HCT116 (cell line): ENCODE measurements around the gene SLC5A1. TPM values are rescaled to one million over a fixed set of nuclear protein-coding genes. Genes with fewer than 3 reads are reported as not detected.

Source experiments
- ATAC-seq: fragments of 200-7000 bp; cut with Tn5 transposase; 2 replicates; pipeline ENCODE4 v1.9.1; 2020; ENCODE audit warnings: mild to moderate bottlenecking, moderate library complexity
- BruUV-seq: library from RNA; stranded (reverse); fragments of 400-500 nt; replicated peaks from 2 replicates; lab custom pipeline; 2021; lab: Mats Ljungman, UMichigan
- CTCF ChIA-PET: fragments of 300-600 bp; sonication (Branson Sonifier 250); formaldehyde crosslinking; loops from one replicate; lab custom pipeline; 2021; ENCODE audit warnings: antibody characterized with exemption; lab: Charles Lee
- POLR2A ChIA-PET: fragments of 300-600, 350-600 bp; sonication (Branson Sonifier 250); formaldehyde crosslinking; loops from one replicate; lab custom pipeline; 2021; ENCODE audit warnings: antibody characterized with exemption; lab: Charles Lee
- RAD21 ChIA-PET, 2 experiments: fragments of 300-600 bp; sonication (Branson Sonifier 250); formaldehyde crosslinking; loops; one replicate each; lab custom pipeline; 2023; ENCODE audit warnings: low total read pairs in 2 of 2; ENCODE audit not compliant: uncharacterized antibody in 2 of 2, unreplicated experiment in 2 of 2, low non-redundant PET in 1 of 2; lab: Charles Lee
- DNase-seq: peaks from one replicate; pipeline ENCODE4 v3.0.0-alpha.2; 2010; ENCODE audit warnings: low read depth, low spot score
- H2AFZ ChIP-seq: fragments of 200-600 bp; shearing (Covaris generic), sonication (generic); 2 replicates; pipeline ENCODE4 v1.6.1; 2017; ENCODE audit warnings: low read depth, mixed run types, mixed read lengths, antibody characterized with exemption, low read length; ENCODE audit not compliant: poor library complexity, severe bottlenecking
- H3K27ac ChIP-seq: 2 replicates; pipeline ENCODE4 v1.5.1; 2012; ENCODE audit warnings: low read depth, low read length
- H3K27me3 ChIP-seq: fragments of 200-600 bp; sonication (generic); 2 replicates; pipeline ENCODE4 v1.6.1; 2016; ENCODE audit warnings: mixed run types, low read length, mixed read lengths; ENCODE audit not compliant: insufficient read depth
- H3K36me3 ChIP-seq, 2 experiments: fragments of 200-500 bp in 1 of 2; fragments of 200-600 bp in 1 of 2; sonication (Bioruptor generic) in 1 of 2; sonication (generic) in 1 of 2; 2 replicates each; pipeline versions ENCODE4 v1.5.1 to v1.6.1; 2014 to 2016; ENCODE audit warnings: low read length in 2 of 2, inconsistent platforms in 1 of 2, mixed read lengths in 1 of 2, mixed run types in 1 of 2; ENCODE audit not compliant: insufficient read depth in 2 of 2, control insufficient read depth in 1 of 2
- H3K4me1 ChIP-seq, 2 experiments: fragments of 200-600 bp in 1 of 2; sonication (generic) in 1 of 2; 2 replicates each; pipeline versions ENCODE4 v1.5.1 to v1.6.1; 2012 to 2017; ENCODE audit warnings: low read length in 2 of 2, inconsistent platforms in 1 of 2, mild to moderate bottlenecking in 1 of 2, mixed read lengths in 1 of 2, mixed run types in 1 of 2, moderate library complexity in 1 of 2; ENCODE audit not compliant: insufficient read depth in 2 of 2, control insufficient read depth in 1 of 2
- H3K4me2 ChIP-seq: fragments of 200-600 bp; sonication (generic); 2 replicates; pipeline ENCODE4 v1.6.1; 2017; ENCODE audit warnings: mixed run types, low read length, mixed read lengths
- H3K4me3 ChIP-seq, 2 experiments: fragments of 200-600 bp in 1 of 2; sonication (generic) in 1 of 2; replicated peaks in 1 of 2; 2 replicates each; pipeline ENCODE4 v1.5.1; 2011 to 2016; ENCODE audit warnings: low read length in 2 of 2, control low read depth in 1 of 2, low read depth in 1 of 2, mild to moderate bottlenecking in 1 of 2, mixed read lengths in 1 of 2, mixed run types in 1 of 2
- H3K79me2 ChIP-seq: fragments of 200-600 bp; sonication (generic); 2 replicates; pipeline ENCODE4 v1.6.1; 2017; ENCODE audit warnings: mild to moderate bottlenecking, mixed run types, low read length, moderate library complexity, mixed read lengths; ENCODE audit not compliant: insufficient read depth
- H3K9ac ChIP-seq: fragments of 200-600 bp; sonication (generic); 2 replicates; pipeline ENCODE4 v1.6.1; 2016; ENCODE audit warnings: low read length, mixed read lengths
- H3K9me2 ChIP-seq: fragments of 200-600 bp; sonication (generic), shearing (Covaris generic); 2 replicates; pipeline ENCODE4 v1.6.1; 2017; ENCODE audit warnings: mixed run types, mild to moderate bottlenecking, moderate library complexity; ENCODE audit not compliant: insufficient read depth
- H3K9me3 ChIP-seq, 2 experiments: fragments of 200-500 bp in 1 of 2; fragments of 200-600 bp in 1 of 2; sonication (Bioruptor generic) in 1 of 2; sonication (generic) in 1 of 2; 2 replicates each; pipeline ENCODE4 v1.6.1; 2014 to 2017; ENCODE audit warnings: low read length in 2 of 2, mixed read lengths in 2 of 2, inconsistent platforms in 1 of 2, low read depth in 1 of 2, mild to moderate bottlenecking in 1 of 2, mixed run types in 1 of 2, moderate library complexity in 1 of 2; ENCODE audit not compliant: control insufficient read depth in 1 of 2, insufficient read depth in 1 of 2
- H4K20me1 ChIP-seq: fragments of 200-600 bp; sonication (generic), shearing (Covaris generic); 2 replicates; pipeline ENCODE4 v1.6.1; 2017; ENCODE audit warnings: mixed run types, mild to moderate bottlenecking, moderate library complexity; ENCODE audit not compliant: insufficient read depth
- CEBPB ChIP-seq: IDR thresholded peaks from 2 replicates; pipeline ENCODE4 v1.6.1; 2012; ENCODE audit warnings: low read depth
- CTCF ChIP-seq, 3 experiments: fragments of 200-600 bp in 1 of 3; sonication (generic) in 1 of 3; IDR thresholded peaks in 2 of 3; conservative IDR thresholded peaks in 1 of 3; 2 replicates each; pipeline ENCODE4 v1.5.1; 2012 to 2017; ENCODE audit warnings: low read depth in 2 of 3, low read length in 2 of 3, antibody characterized with exemption in 1 of 3, borderline replicate concordance in 1 of 3, control low read depth in 1 of 3, mild to moderate bottlenecking in 1 of 3, mixed read lengths in 1 of 3, mixed run types in 1 of 3, moderate library complexity in 1 of 3; ENCODE audit not compliant: insufficient read depth in 1 of 3
- EGR1 ChIP-seq: IDR thresholded peaks from 2 replicates; pipeline ENCODE4 v1.6.1; 2012; ENCODE audit warnings: low read depth
- EZH2 ChIP-seq: fragments of 200-600 bp; sonication (generic); IDR thresholded peaks from 2 replicates; pipeline ENCODE4 v1.6.1; 2017; ENCODE audit warnings: antibody characterized with exemption, mixed run types
- EZH2phosphoT487 ChIP-seq: fragments of 200-600 bp; IDR thresholded peaks from 2 replicates; pipeline ENCODE4 v1.6.1; 2018; ENCODE audit warnings: antibody characterized with exemption, borderline replicate concordance
- POLR2AphosphoS5 ChIP-seq: IDR thresholded peaks from 2 replicates; pipeline ENCODE4 v1.6.1; 2011; ENCODE audit warnings: mild to moderate bottlenecking, low read depth, low read length, moderate library complexity
- RAD21 ChIP-seq: IDR thresholded peaks from 2 replicates; pipeline ENCODE4 v1.6.1; 2012; ENCODE audit warnings: low read depth, mild to moderate bottlenecking
- TCF7L2 ChIP-seq: IDR thresholded peaks from 2 replicates; pipeline ENCODE4 v1.7.0; 2011; ENCODE audit warnings: borderline replicate concordance, inconsistent platforms; ENCODE audit not compliant: insufficient read depth, insufficient read length; ENCODE audit errors: extremely low read depth
- YY1 ChIP-seq: IDR thresholded peaks from 2 replicates; pipeline ENCODE4 v1.6.1; 2011; ENCODE audit warnings: low read length, low read depth, moderate library complexity, mild to moderate bottlenecking; ENCODE audit not compliant: insufficient replicate concordance; ENCODE audit errors: extremely low read depth
- ZNF274 ChIP-seq: fragments of 200-500 bp; sonication (Bioruptor generic); IDR thresholded peaks from 2 replicates; pipeline ENCODE4 v1.6.1; 2014; ENCODE audit warnings: mild to moderate bottlenecking, low read depth, low read length, inconsistent platforms
- intact Hi-C: fragments of 100-400 bp; cut with micrococcal nuclease; formaldehyde crosslinking; loops from 2 replicates; pipeline ENCODE4 v1.10.0; 2022
- total RNA-seq: library from RNA; stranded (reverse); gene quantifications from one replicate; pipeline ENCODE4 v1.2.1, GENCODE V29; 2021; ENCODE audit not compliant: unreplicated experiment
- TF ChIP-seq, protein P1 (sequence below): IDR thresholded peaks from 2 replicates; pipeline ENCODE4 v1.6.1; 2012
- TF ChIP-seq, protein P2 (sequence below): IDR thresholded peaks from 2 replicates; pipeline ENCODE4 v1.6.1; 2011; ENCODE audit warnings: mild to moderate bottlenecking, low read length, moderate library complexity; ENCODE audit not compliant: insufficient replicate concordance; ENCODE audit errors: extremely low read depth

The SLC5A1 gene
- total RNA-seq, 1 experiment from 2014 or later, result 0.32 TPM

- TF ChIP-seq, protein P1, sequence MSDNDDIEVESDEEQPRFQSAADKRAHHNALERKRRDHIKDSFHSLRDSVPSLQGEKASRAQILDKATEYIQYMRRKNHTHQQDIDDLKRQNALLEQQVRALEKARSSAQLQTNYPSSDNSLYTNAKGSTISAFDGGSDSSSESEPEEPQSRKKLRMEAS, result no peak
- TF ChIP-seq, protein P2, sequence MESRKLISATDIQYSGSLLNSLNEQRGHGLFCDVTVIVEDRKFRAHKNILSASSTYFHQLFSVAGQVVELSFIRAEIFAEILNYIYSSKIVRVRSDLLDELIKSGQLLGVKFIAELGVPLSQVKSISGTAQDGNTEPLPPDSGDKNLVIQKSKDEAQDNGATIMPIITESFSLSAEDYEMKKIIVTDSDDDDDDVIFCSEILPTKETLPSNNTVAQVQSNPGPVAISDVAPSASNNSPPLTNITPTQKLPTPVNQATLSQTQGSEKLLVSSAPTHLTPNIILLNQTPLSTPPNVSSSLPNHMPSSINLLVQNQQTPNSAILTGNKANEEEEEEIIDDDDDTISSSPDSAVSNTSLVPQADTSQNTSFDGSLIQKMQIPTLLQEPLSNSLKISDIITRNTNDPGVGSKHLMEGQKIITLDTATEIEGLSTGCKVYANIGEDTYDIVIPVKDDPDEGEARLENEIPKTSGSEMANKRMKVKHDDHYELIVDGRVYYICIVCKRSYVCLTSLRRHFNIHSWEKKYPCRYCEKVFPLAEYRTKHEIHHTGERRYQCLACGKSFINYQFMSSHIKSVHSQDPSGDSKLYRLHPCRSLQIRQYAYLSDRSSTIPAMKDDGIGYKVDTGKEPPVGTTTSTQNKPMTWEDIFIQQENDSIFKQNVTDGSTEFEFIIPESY, result no peak
- TF ChIP-seq, all 23 proteins: peak for 6
Observed at GRCh38 chr22:32079130-32080089, 36.3 kb downstream of the SLC5A1 start (continued).

DNA sequence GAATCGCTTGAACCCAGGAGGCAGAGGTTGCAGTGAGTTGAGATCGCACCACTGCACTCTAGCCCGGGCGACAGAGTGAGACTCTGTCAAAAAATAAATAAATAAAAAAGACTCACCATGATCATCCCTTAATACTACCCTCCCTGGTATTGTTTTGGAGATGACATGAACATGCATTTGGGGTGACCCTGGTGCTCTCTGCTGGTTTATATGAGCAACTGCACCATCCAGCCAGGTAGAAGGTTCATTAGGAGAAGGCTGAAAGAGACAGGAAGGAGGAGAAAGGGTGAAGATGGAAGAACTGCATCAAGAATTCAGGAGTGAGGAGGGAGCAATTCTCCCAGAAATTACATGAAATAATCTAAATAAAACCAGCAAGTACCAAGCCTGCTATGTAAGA lies 37.8 kb downstream of the SLC5A1 start:
- peak; percentile 81 for ATAC-seq
- H3K4me1 ChIP-seq, result peaks cover 18 to 24% of the 10 kb centered on the region in 2 experiments
- no peak overlapping the region for H3K4me2 ChIP-seq
- CTCF ChIA-PET, result interaction anchor here (1.7 to 7.3 kb wide), 4 partner anchors 102 to 419 kb away, joined by 3 to 129 read pairs (median 22); partner anchors contain the start of gene PISD
- POLR2A ChIA-PET, result no interaction called here
- intact Hi-C loops, result loop anchor here (1.0 kb wide), 1 partner anchor 104 kb away; no protein-coding TSS in a partner anchor
- RAD21 ChIA-PET, result interaction anchor here (0.8 to 3.4 kb wide), 2 partner anchors 104 kb away, joined by 7 to 25 read pairs; no protein-coding TSS in a partner anchor
- no peaks in the 10 kb centered on the region for H3K36me3 ChIP-seq
- no peak for TF ChIP-seq CEBPB
- no peak for TF ChIP-seq YY1
- TF ChIP-seq ZNF274, result no peak
- peak; percentile 93 for TF ChIP-seq RAD21
- TF ChIP-seq, protein P1, result no peak
- TF ChIP-seq, protein P2, result no peak
- no peak for TF ChIP-seq EZH2
- peak; percentile 82 to 87 (median 83); a peak in 5 of 6 replicates for TF ChIP-seq CTCF (IDR thresholded peaks at IDR 0.05 in 2 of 3, conservative IDR thresholded peaks at IDR 0.05 in 1 of 3; ENCODE audit: borderline replicate concordance in 1 of 3, insufficient read depth in 1 of 3, low read depth in 2 of 3, low read length in 2 of 3)
- no peak for TF ChIP-seq EGR1
- TF ChIP-seq POLR2AphosphoS5, result no peak
- no peak for TF ChIP-seq EZH2phosphoT487
- no peak for TF ChIP-seq TCF7L2
- no peak overlapping the region for H3K9ac ChIP-seq
- no peaks in the 10 kb centered on the region for H3K9me2 ChIP-seq
- H2AFZ ChIP-seq, result no peak overlapping the region
- H4K20me1 ChIP-seq, result no peaks in the 10 kb centered on the region
- no peaks in the 10 kb centered on the region for H3K79me2 ChIP-seq
- no peak overlapping the region for H3K4me3 ChIP-seq
- no peak overlapping the region for H3K27ac ChIP-seq
- H3K9me3 ChIP-seq, result no peaks in the 10 kb centered on the region
- no TSS peak for BruUV-seq
- no peaks in the 10 kb centered on the region for H3K27me3 ChIP-seq
- DNase-seq, result peak; percentile 59
